Breast epithelium (tissue), 4 donors: ENCODE data around the gene SYMPK. TPM values are rescaled to one million over a fixed set of nuclear protein-coding genes. Genes with fewer than 3 reads are reported as not detected.

Source experiments
- DNase-seq, 2 donors: peaks; one replicate each; pipeline ENCODE4 v3.0.0-alpha.2; 2019; ENCODE audit warnings: low spot score in 2 of 2
- H3K27ac ChIP-seq, 2 donors: fragments of 200-600 bp; sonication (generic) in 1 of 2; one replicate each; pipeline ENCODE4 v1.5.1; 2016 to 2019; ENCODE audit warnings: mild to moderate bottlenecking in 1 of 2
- H3K27me3 ChIP-seq, 2 donors: fragments of 200-600 bp; sonication (generic) in 1 of 2; one replicate each; pipeline versions ENCODE4 v1.5.1 to v1.6.0; 2017 to 2019; ENCODE audit warnings: control low read depth in 1 of 2, mild to moderate bottlenecking in 1 of 2
- H3K36me3 ChIP-seq: fragments of 200-600 bp; one replicate; pipeline ENCODE4 v1.5.1; 2019
- H3K4me1 ChIP-seq, 2 donors: fragments of 200-600 bp; sonication (generic); one replicate each; pipeline ENCODE4 v1.5.1; 2016 to 2019; ENCODE audit warnings: control low read depth in 1 of 2
- H3K4me3 ChIP-seq, 3 donors: fragments of 200-600 bp; sonication (generic); 1 replicate in 2 of 3; 2 replicates in 1 of 3; pipeline ENCODE4 v1.5.1; 2016 to 2019; ENCODE audit warnings: mild to moderate bottlenecking in 3 of 3, moderate library complexity in 2 of 3
- H3K9me3 ChIP-seq, 2 donors: fragments of 200-600 bp; sonication (generic) in 1 of 2; one replicate each; pipeline ENCODE4 v1.5.1; 2016 to 2019; ENCODE audit warnings: control low read depth in 1 of 2
- POLR2A ChIP-seq: fragments of 450-650 bp; IDR thresholded peaks from one replicate; pipeline ENCODE4 v1.6.1; 2016; ENCODE audit warnings: antibody characterized with exemption, mild to moderate bottlenecking, moderate library complexity
- POLR2AphosphoS5 ChIP-seq, 3 donors: sonication (generic); formaldehyde crosslinking; IDR thresholded peaks; one replicate each; pipeline ENCODE4 v1.6.1; 2017; ENCODE audit warnings: antibody characterized with exemption in 3 of 3
- intact Hi-C: fragments of 100-400 bp; cut with DNase I; formaldehyde crosslinking; loops from one replicate; pipeline ENCODE4 v1.15.1; 2023; ENCODE audit warnings: low total_unique reads
- total RNA-seq, 3 donors: library from RNA; depleted of rRNA; stranded (reverse); fragments of >200 nt; gene quantifications; one replicate each; pipeline ENCODE4 v1.1.0, GENCODE V29; 2016
- TF ChIP-seq, protein P1 (sequence below), 3 donors: fragments of 450-650 bp; IDR thresholded peaks; one replicate each; pipeline ENCODE4 v1.5.1; 2016 to 2017; ENCODE audit warnings: antibody characterized with exemption in 3 of 3, mild to moderate bottlenecking in 3 of 3, moderate library complexity in 3 of 3

The SYMPK gene
- total RNA-seq, 3 donors from 2014 or later = 24.3 to 50.8 (median 31.3) TPM

DNA sequence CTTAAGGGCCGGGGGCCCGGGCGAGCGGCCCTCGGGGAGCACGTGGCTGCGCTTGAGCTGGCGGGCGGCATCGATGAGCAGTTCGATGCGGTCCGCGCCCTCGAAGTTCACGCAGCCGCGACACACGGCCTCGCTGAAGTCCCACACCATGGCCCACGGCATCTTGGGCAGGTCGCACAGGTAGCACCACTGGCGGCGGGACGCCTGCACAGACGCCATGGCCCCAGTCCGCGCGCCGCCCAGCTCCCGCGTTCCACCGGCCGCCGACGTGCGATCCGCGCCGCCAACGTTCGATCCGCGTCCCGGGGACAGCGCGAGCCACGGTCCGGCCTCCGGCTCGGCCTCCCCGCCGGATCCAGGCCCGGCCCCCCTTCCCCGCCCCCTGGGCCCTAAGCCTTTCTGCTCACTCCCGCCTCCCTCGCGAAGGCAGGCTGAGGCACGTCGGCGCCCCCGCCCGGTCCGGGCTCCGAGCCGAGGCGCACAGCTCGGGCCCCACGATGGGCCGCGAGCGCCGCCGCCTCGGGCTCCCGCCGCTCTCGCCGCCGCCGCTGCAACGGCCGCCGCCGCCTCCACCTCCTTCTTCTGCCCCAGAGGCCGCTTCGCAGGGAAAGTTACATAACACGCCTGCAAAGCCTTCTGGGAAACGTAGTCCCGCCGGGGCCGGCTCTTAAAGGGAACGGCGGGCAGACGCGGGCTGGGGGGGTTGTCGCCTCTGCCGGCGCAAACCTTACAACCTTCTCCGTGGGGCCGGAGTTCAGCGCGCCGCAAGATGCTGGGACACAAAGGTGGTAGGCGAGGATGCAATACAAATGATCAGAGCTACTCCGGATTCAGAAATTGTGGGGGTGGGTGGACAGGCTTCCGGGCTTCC is 22.8 kb upstream of the SYMPK start, which contains the start of gene IRF2BP1:
TSS of gene IRF2BP1 (minus strand) at position 586 of the 871 bp plus-strand sequence. CDS start at position 219, 367 bp downstream.
- peak within 1 kb of the TSS; percentile 80 to 86 (median 84) for H3K4me3 ChIP-seq
- no peaks in the 10 kb centered on the region for H3K9me3 ChIP-seq
- TF ChIP-seq POLR2AphosphoS5 (IDR thresholded peaks at IDR 0.05) = peak in 2 of 3 donors; percentile 66 to 85
- TF ChIP-seq, protein P1, sequence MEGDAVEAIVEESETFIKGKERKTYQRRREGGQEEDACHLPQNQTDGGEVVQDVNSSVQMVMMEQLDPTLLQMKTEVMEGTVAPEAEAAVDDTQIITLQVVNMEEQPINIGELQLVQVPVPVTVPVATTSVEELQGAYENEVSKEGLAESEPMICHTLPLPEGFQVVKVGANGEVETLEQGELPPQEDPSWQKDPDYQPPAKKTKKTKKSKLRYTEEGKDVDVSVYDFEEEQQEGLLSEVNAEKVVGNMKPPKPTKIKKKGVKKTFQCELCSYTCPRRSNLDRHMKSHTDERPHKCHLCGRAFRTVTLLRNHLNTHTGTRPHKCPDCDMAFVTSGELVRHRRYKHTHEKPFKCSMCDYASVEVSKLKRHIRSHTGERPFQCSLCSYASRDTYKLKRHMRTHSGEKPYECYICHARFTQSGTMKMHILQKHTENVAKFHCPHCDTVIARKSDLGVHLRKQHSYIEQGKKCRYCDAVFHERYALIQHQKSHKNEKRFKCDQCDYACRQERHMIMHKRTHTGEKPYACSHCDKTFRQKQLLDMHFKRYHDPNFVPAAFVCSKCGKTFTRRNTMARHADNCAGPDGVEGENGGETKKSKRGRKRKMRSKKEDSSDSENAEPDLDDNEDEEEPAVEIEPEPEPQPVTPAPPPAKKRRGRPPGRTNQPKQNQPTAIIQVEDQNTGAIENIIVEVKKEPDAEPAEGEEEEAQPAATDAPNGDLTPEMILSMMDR (IDR thresholded peaks at IDR 0.05) = no peak
- TF ChIP-seq POLR2A = no peak
- peak; percentile 91 to 93 for DNase-seq
- H3K27ac ChIP-seq = peak within 1 kb of the TSS; percentile 91 to 92
- H3K4me1 ChIP-seq = peaks cover 16 to 22% of the 10 kb centered on the region in 2 donors
- H3K36me3 ChIP-seq = no peaks in the 10 kb centered on the region
- intact Hi-C loops = no loop called here
- H3K27me3 ChIP-seq = peaks cover 0 to 2% of the 10 kb centered on the region in 2 donors

DNA sequence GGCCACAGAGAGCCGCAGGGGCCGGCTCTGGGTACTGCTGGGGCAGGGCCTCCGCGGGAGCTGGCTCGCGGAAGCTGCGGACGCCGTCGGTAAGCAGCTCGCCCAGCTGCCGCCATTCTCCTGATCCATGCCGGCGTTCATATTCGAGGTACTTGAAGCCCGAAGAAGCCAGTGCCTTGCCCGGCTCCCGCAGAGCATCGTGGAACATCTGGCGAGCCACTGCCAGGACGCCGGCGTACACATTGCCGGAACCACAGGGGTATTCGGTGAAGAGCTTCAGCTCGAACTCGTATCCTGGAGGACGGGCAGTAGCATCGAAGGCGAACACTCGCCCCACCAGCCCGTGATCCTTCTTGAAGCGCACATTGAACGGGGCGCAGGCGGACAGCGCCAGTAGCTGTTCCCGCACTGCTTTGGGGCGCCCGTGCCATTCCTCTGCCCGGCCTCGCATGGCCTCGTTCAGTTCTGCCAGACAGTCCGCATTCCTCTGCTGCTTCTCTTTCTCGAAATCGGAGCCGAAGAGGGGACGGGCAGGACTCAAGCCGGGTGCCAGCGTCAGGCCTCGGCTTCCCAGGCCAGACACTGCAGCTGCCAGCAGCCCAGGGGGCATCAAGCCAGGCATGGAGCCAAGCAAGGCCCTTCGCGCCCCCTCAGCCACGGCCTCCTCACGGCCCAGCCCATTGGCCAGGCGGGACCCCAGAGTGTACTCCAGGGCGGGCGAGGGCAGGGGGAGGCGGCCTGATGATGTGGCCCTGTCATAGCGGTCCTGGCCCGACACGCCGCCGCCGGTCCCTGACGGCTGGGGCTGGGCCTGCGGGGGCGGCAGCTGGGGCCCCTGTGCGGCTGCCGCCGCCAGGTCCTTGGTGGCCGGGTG is 22.0 kb upstream of the SYMPK start:
- H3K4me1 ChIP-seq = peaks cover 16 to 22% of the 10 kb centered on the region in 2 donors
- intact Hi-C loops = no loop called here
- peak overlapping the region; percentile 80 to 86 (median 84) for H3K4me3 ChIP-seq

DNA sequence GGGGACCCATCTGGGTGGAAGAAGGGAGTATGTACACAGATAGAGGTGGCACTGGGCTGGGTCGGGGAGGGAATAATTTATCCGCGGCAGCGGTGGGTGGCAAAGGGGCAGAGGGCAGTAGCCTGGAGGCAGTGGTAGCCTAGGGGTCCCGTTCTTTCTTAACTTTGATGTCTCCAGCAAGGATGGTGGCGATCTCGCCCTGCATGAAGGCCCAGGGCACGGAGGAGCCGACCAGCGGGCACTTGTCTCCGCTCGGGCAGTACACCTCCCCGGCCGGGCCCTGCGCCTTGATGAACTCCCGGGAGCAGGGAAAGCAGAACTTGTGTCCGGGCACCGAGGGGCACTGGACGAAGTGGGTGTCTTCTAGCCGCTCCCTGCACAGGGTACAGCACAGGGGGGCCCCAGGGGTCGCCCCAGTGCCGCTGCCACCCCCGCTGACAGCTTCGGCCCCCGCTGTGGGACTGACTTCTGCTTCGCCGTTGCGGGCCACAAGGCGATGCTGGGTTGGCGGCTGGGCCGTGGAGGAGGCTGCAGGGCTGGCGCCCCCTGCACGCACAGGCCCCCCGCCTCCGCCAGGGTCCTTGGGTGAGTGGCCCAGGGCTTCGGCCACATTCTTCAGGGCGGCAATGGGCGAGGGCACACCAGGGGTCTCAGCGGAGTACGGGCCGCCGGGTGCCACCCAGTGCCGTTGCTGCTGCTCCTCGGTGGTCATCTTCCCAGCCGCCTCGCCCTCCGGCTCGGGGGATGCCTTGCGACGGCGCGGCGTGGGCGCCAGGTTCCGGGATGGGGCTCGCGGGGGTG is 21.1 kb upstream of the SYMPK start:
- H3K4me3 ChIP-seq = peak overlapping the region in 2 of 3 donors; percentile 80 to 86
- H3K9me3 ChIP-seq = no peaks in the 10 kb centered on the region
- peaks cover 0 to 2% of the 10 kb centered on the region in 2 donors for H3K27me3 ChIP-seq
- peak overlapping the region; percentile 91 to 92 for H3K27ac ChIP-seq
- no peak for DNase-seq
- H3K4me1 ChIP-seq = peaks cover 16 to 22% of the 10 kb centered on the region in 2 donors
- H3K36me3 ChIP-seq = no peaks in the 10 kb centered on the region
- intact Hi-C loops = no loop called here
- no peak for TF ChIP-seq POLR2A
- no peak for TF ChIP-seq POLR2AphosphoS5 (IDR thresholded peaks at IDR 0.05)
- TF ChIP-seq, protein P1 (IDR thresholded peaks at IDR 0.05) = no peak

More for the DNA sequence above, 22.0 kb upstream of the SYMPK start:
- Histone ChIP-seq H3K36me3 (no peaks in the 10 kb centered on the region), H3K9me3 (no peaks in the 10 kb centered on the region), H3K27ac (peak overlapping the region; percentile 91 to 92), H3K27me3 (peaks cover 0 to 2% of the 10 kb centered on the region in 2 donors)
- no peak for TF ChIP-seq POLR2AphosphoS5 (IDR thresholded peaks at IDR 0.05)
- peak in 1 of 2 donors; percentile 46 for DNase-seq

DNA sequence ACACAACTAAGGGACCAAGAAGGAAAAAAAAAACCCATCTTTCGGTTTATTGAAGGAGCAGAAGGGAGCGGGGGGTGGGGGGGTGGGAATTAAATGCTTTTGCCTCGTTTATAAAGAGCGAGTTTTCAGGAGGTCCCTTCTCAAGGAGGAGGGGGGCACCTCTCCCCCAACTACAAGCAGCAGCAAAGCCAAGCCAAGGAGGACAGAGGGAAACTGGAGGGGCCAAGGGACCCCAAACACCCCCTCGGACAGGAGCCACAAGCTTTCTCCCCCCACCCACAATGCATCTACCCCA is 20.6 kb upstream of the SYMPK start:
- TF ChIP-seq, protein P1 (IDR thresholded peaks at IDR 0.05) = no peak
- TF ChIP-seq POLR2A (no peak), POLR2AphosphoS5 (IDR thresholded peaks at IDR 0.05) (no peak)
- peak overlapping the region in 2 of 3 donors; percentile 80 to 86 for H3K4me3 ChIP-seq
- DNase-seq = no peak
- H3K27me3 ChIP-seq = peaks cover 0 to 2% of the 10 kb centered on the region in 2 donors
- no peaks in the 10 kb centered on the region for H3K36me3 ChIP-seq
- H3K4me1 ChIP-seq = peaks cover 16 to 23% of the 10 kb centered on the region in 2 donors
- peak overlapping the region; percentile 61 to 92 for H3K27ac ChIP-seq
- H3K9me3 ChIP-seq = no peaks in the 10 kb centered on the region
- intact Hi-C loops = no loop called here
